GM12801 (cell line): ENCODE data around the gene INSL3.

Source experiments
- CTCF ChIP-seq: IDR thresholded peaks from one replicate; pipeline ENCODE4 v1.5.1; 2011; ENCODE audit warnings: control low read depth; ENCODE audit not compliant: insufficient read length; ENCODE audit errors: extremely low read depth

The INSL3 gene

GRCh38 chr19:17854061-17854460 lies 32.7 kb upstream of the INSL3 start:
- TF ChIP-seq CTCF = no peak

GRCh38 chr19:17848595-17849292 lies 27.4 kb upstream of the INSL3 start:
- no peak for TF ChIP-seq CTCF

- no peak for TF ChIP-seq CTCF
Observed at GRCh38 chr19:17847538-17848366, 26.4 kb upstream of the INSL3 start, which contains the start of gene JAK3. JAK3 (minus strand) TSS chr19:17847982; CDS start chr19:17844417, 3,565 bp downstream.

GRCh38 chr19:17846146-17846545 lies 24.8 kb upstream of the INSL3 start:
- no peak for TF ChIP-seq CTCF

- TF ChIP-seq CTCF = no peak
Observed at GRCh38 chr19:17843908-17844490, 22.7 kb upstream of the INSL3 start.

- no peak for TF ChIP-seq CTCF
Observed at GRCh38 chr19:17843292-17843827, 22.0 kb upstream of the INSL3 start.

DNA sequence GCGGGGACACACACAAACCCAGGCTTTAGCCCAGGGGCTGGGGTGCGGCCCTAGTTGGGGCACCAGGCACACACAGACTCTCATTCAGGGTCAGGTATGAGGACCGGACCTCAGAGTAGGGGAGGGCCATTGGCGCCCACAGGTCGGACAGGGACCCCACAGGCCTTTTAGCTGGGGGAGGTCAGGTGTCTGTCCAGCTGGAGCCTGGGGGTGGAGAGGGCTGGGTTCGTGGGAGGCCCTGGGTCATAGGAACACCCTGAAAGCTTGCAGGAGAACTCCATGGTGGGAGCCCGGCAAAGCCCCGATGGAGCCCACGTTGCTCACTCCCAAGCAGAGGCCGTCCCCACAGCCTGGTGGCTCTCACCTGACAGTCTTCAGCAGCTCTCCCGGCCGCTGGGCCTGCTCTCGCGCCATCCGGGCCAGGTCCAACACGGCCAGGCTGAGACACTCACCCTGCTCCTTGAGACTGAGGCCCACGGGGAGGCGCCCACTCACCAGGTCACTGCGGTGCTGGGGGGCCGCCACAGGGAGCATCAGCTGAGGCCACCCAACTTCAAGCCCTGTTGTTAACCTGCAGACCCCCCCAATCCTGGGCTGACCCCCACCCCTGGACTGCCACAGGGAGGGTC lies 21.5 kb upstream of the INSL3 start:
- no peak for TF ChIP-seq CTCF
